GM21619 (cell line): ENCODE measurements around the gene FAAP20.

Experiments used
- ATAC-seq: cut with Tn5 transposase; IDR thresholded peaks from one replicate; pipeline ENCODE4 v1.9.1; 2021; ENCODE audit not compliant: unreplicated experiment

The FAAP20 gene

GRCh38 chr1:2197707-2198165 is 3.2 kb upstream of the FAAP20 start:
- no peak for ATAC-seq

- no peak for ATAC-seq
Measured at GRCh38 chr1:2196901-2197638, 2.5 kb upstream of the FAAP20 start.

DNA sequence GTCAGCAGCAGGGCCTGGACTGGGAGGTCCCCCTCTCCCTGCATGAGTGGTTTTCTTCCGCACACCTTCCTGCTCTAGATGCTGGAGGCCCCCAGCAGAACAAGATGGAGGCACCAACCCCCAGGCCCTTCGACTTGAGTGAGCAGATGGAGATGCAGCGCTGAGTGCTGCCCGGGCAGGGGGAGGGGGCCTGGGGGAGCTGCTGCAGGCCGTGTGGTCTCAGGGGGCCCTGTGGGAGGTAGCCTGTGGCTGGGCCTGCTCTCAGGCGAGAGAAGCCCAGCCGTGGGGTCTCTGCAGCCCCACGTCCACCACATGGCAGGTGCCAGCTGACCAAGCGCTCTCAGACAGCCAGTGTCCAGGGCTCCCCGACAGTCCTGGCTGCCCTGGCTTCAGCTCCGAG is 1.2 kb upstream of the FAAP20 start:
- ATAC-seq, result no peak

DNA sequence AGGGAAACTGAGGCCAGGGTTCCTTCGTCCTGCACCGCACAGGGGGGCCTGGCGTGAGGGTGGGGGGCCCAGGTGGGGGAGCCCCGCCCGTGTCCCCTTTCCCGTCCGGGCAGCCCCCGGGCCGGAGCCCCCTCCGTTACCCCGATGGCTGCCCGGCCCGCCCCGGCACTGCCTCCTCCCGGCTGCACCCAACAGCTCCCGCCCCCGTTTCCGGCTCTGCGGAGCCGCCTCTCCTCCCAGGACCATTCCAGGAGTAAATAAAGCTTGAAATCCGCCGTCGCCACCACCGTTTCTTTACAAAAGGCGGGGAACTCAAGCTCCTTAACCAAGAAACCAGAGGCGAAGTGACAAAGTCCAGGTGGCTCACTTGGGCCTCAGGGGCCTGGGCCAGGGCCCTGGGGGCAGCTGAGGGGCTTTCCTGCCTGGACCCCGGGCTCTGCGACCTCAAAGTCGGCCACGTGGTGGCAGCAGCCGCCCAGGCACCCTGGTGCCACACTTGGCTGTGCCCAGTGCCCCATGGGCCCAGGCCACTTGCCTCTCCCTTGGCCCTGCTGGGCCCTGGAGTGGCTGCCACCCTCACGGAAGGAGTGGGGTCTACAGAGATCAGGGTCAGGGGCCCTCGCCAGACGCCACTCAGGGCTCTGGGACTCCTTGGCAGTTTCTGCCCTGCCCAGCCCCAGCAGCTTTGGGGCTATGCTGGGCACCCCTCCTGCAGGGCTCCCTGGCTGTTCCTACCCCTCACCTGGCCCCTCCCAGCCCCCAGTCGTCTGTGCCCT is 514 bp upstream of the FAAP20 start:
- peak; percentile 56 for ATAC-seq

- ATAC-seq, result no peak
Measured at GRCh38 chr1:2193514-2194281, 874 bp downstream of the FAAP20 start.

GRCh38 chr1:2192031-2192995 is 2.3 kb downstream of the FAAP20 start:
- no peak for ATAC-seq

GRCh38 chr1:2190491-2190976 is 4.0 kb downstream of the FAAP20 start:
- ATAC-seq, result no peak

DNA sequence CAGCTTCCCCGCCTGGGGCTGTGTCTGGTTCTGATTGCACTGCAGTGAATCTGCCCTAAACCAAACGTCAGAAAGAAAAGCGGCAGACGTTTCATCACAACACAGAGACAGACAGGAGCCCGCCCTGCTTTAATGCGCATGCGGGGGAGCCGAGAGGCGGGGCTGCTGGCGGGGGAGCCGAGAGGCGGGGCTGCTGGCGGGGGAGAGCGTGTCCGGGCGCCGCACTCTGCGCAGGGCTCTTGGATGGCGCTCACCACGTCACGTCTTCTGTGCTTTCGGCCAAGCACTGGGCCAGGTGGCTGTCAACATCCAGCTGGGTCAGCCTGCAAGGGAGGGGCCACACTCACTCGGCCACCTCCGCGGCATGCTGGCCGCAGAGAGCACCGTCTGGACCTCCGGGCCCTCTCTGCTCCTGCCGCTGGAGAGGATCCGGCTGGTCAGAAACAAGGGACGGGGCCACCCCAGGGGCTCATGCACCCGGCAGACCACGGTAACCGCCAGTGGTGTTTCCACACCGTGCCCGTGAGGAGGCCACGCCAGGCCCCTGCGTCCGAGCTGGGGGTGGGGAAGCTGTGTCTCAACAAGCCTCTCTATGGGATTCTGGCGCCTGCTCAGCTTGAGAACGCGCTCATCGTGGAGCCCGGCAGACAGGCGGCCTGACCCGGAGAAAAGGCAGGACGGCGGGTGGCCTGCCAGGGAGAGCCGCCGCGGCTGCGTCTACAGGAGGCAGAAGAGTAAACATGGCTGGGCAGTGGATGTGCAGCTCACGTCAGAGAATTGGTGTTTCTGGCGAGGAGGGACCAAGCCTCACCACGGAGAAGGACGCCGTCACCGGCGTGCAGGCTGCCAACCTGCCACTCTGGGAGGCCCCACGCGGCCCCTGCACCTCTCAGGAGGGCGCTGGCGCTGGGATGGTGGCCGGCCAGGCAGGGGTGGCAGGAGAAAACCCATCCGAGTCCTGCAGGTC is 4.8 kb downstream of the FAAP20 start:
- peak; percentile 82 for ATAC-seq

DNA sequence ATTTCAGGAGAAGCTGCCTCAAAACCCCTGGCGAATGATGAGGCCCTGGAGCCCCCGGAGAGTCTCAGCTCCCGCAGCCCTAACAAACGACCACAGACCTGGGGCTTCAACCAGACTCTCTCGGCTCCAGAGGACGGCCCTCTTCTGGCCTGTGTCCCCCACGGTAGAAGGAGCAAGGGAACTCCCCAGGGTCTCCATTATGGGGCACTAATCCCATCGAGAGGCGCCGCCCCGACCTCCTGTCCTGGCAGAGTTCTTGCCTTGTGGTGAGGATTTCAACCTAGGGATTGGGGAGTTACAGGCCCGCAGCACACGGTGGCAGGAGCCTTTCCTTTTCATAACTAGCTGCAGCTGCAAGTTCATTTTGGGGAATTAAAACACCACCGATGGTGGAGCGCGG is 6.2 kb downstream of the FAAP20 start:
- no peak for ATAC-seq

DNA sequence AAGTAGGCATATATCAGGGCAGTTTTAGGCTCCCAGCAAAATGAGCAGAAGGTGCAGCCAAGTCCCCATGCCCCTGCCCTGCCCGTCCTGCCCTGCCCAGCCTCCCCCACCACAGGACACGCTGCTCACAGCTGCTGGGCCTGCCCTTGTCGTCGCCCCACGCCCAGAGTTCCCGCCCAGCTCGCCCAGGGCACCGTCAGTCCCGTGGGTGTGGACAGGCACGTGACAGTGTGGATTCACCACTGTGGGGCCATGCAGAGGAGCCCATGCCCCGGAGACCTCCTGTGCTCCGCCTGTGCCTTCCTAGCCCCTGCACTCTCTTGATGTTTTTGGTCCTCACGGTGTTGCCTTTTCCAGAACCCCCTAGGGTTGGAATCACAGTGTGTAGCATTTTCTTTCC is 7.0 kb downstream of the FAAP20 start:
- ATAC-seq, result no peak

DNA sequence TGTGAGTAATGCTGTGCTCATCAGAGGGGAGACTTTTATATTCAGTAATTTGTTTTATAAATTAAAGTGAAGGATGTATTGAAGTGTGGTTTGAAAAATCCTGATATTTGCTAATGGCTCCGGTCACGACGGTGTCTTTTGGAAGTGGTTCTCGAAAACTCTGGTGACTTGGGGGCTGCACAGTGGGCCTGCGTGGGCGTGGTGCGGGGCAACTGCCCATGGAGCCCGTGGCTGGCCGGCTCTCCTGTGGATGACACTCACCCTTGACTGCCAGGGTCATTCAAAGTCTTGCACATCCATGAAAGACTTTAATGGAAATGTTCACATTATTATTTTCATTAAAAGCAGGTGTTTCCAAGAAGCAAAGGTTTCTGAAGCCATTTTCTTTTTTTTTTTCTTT is 7.7 kb downstream of the FAAP20 start:
- no peak for ATAC-seq

GRCh38 chr1:2185880-2186855 is 8.4 kb downstream of the FAAP20 start:
- ATAC-seq, result no peak

- no peak for ATAC-seq
Measured at GRCh38 chr1:2184934-2185333, 9.6 kb downstream of the FAAP20 start.

GRCh38 chr1:2184531-2184930 is 10.0 kb downstream of the FAAP20 start:
- ATAC-seq, result no peak

GRCh38 chr1:2183937-2184334 is 10.6 kb downstream of the FAAP20 start:
- no peak for ATAC-seq

- no peak for ATAC-seq
Measured at GRCh38 chr1:2182376-2182775, 12.2 kb downstream of the FAAP20 start.

- no peak for ATAC-seq
Measured at GRCh38 chr1:2181752-2182151, 12.8 kb downstream of the FAAP20 start.

- no peak for ATAC-seq
Measured at GRCh38 chr1:2181271-2181670, 13.3 kb downstream of the FAAP20 start.
